Esophagus muscularis mucosa (tissue), 4 donors: ENCODE results near the gene TRIM52. TPM values are rescaled to one million over a fixed set of nuclear protein-coding genes. Genes with fewer than 3 reads are reported as not detected.

Experiments used
- DNase-seq: peaks from one replicate; pipeline ENCODE4 v3.0.0-alpha.2; 2017; ENCODE audit errors: extremely low spot score
- H3K27ac ChIP-seq, 4 donors: fragments of 200-600 bp; sonication (generic); replicated peaks in 1 of 4; 1 replicate in 3 of 4; 2 replicates in 1 of 4; pipeline ENCODE4 v1.5.1; 2016 to 2019; ENCODE audit warnings: mild to moderate bottlenecking in 1 of 4
- H3K27me3 ChIP-seq, 4 donors: fragments of 200-600 bp; sonication (generic); one replicate each; pipeline versions ENCODE4 v1.5.1 to v1.6.0; 2016 to 2019
- H3K36me3 ChIP-seq, 4 donors: fragments of 200-600 bp; sonication (generic); one replicate each; pipeline ENCODE4 v1.5.1; 2016 to 2019
- H3K4me1 ChIP-seq, 4 donors: fragments of 200-600 bp; sonication (generic); one replicate each; pipeline ENCODE4 v1.5.1; 2016 to 2019
- H3K4me3 ChIP-seq, 4 donors: fragments of 200-600 bp; sonication (generic); 1 replicate in 2 of 4; 2 replicates in 2 of 4; pipeline ENCODE4 v1.5.1; 2016 to 2019; ENCODE audit warnings: mild to moderate bottlenecking in 4 of 4, moderate library complexity in 1 of 4
- H3K9me3 ChIP-seq, 4 donors: fragments of 200-600 bp; sonication (generic); 1 replicate in 3 of 4; 2 replicates in 1 of 4; pipeline ENCODE4 v1.5.1; 2016 to 2019
- CTCF ChIP-seq, 3 experiments: fragments of 200-600 bp in 2 of 3; fragments of 450-650 bp in 1 of 3; sonication (generic) in 2 of 3; IDR thresholded peaks; one replicate each; pipeline ENCODE4 v1.5.1; 2017 to 2019; ENCODE audit warnings: antibody characterized with exemption in 3 of 3, mild to moderate bottlenecking in 2 of 3, moderate library complexity in 1 of 3
- EP300 ChIP-seq: sonication (generic); formaldehyde crosslinking; IDR thresholded peaks from one replicate; pipeline ENCODE4 v1.6.1; 2017; ENCODE audit warnings: antibody characterized with exemption
- POLR2A ChIP-seq: fragments of 450-650 bp; IDR thresholded peaks from one replicate; pipeline ENCODE4 v1.6.1; 2017; ENCODE audit warnings: antibody characterized with exemption, moderate library complexity, mild to moderate bottlenecking, low read depth
- POLR2AphosphoS5 ChIP-seq, 2 donors: sonication (generic); formaldehyde crosslinking; IDR thresholded peaks; one replicate each; pipeline ENCODE4 v1.6.1; 2017; ENCODE audit warnings: antibody characterized with exemption in 2 of 2
- WGBS: methylation state at CpG from one replicate; pipeline ENCODE4 v1.1.5; 2018; 5-methylcytosine and 5-hydroxymethylcytosine counted together
- intact Hi-C: fragments of 100-400 bp; cut with DNase I; formaldehyde crosslinking; loops from one replicate; pipeline ENCODE4 v1.15.1; 2023
- total RNA-seq, 4 donors: library from RNA; depleted of rRNA; stranded (reverse); fragments of >200 nt; gene quantifications; one replicate each; pipeline versions ENCODE4 v1.1.0 to v1.2.1, GENCODE V29; 2016

The TRIM52 gene
- total RNA-seq, 4 donors from 2014 or later = 10.3 to 21.9 (median 18.4) TPM

- no peaks in the 10 kb centered on the region for H3K27me3 ChIP-seq
- no peak for DNase-seq
- under 1% methylated on average over 18 of the region's 25 CpGs for WGBS
- H3K4me3 ChIP-seq = peak overlapping the region; percentile 73 to 81 (median 74)
- intact Hi-C loops = loop anchor here (2.0 kb wide), 1 partner anchor 18 kb away; no protein-coding TSS in a partner anchor
- peaks cover 43 to 83% (median 68%) of the 10 kb centered on the region in 4 donors for H3K4me1 ChIP-seq
- TF ChIP-seq POLR2A (no peak), CTCF (IDR thresholded peaks at IDR 0.05) (no peak), EP300 (no peak), POLR2AphosphoS5 (IDR thresholded peaks at IDR 0.05) (no peak)
- H3K9me3 ChIP-seq = no peaks in the 10 kb centered on the region
- peaks cover 29 to 43% (median 42%) of the 10 kb centered on the region in 4 donors for H3K36me3 ChIP-seq
- peak overlapping the region; percentile 92 to 97 (median 94) for H3K27ac ChIP-seq
Observed at GRCh38 chr5:181243018-181243563, 17.9 kb downstream of the TRIM52 start.

- H3K9me3 ChIP-seq = no peaks in the 10 kb centered on the region
- no peaks in the 10 kb centered on the region for H3K27me3 ChIP-seq
- TF ChIP-seq POLR2A = no peak
- TF ChIP-seq CTCF (IDR thresholded peaks at IDR 0.05) = no peak
- TF ChIP-seq POLR2AphosphoS5 (IDR thresholded peaks at IDR 0.05) = no peak
- no peak for TF ChIP-seq EP300
- intact Hi-C loops = loop anchor here (2.0 kb wide), 1 partner anchor 17 kb away; no protein-coding TSS in a partner anchor
- WGBS = 34% methylated on average over 6 of the region's 6 CpGs
- peak overlapping the region; percentile 73 to 81 (median 74) for H3K4me3 ChIP-seq
- DNase-seq = no peak
- peak overlapping the region; percentile 92 to 97 (median 94) for H3K27ac ChIP-seq
- peaks cover 40 to 54% (median 53%) of the 10 kb centered on the region in 4 donors for H3K36me3 ChIP-seq
- peaks cover 37 to 75% (median 58%) of the 10 kb centered on the region in 4 donors for H3K4me1 ChIP-seq
Observed at GRCh38 chr5:181242031-181242451, 18.9 kb downstream of the TRIM52 start.

- WGBS = 37% methylated on average over 6 of the region's 6 CpGs
- no peak overlapping the region for H3K4me3 ChIP-seq
- H3K27ac ChIP-seq = peak overlapping the region in 3 of 4 donors; percentile 92 to 97 (median 92)
- H3K4me1 ChIP-seq = peaks cover 37 to 73% (median 56%) of the 10 kb centered on the region in 4 donors
- intact Hi-C loops = no loop called here
- TF ChIP-seq POLR2AphosphoS5 (IDR thresholded peaks at IDR 0.05) (no peak), EP300 (no peak), CTCF (IDR thresholded peaks at IDR 0.05) (no peak), POLR2A (no peak)
- H3K9me3 ChIP-seq = no peaks in the 10 kb centered on the region
- peaks cover 45 to 59% (median 58%) of the 10 kb centered on the region in 4 donors for H3K36me3 ChIP-seq
- no peaks in the 10 kb centered on the region for H3K27me3 ChIP-seq
- DNase-seq = no peak
Observed at GRCh38 chr5:181241393-181241975, 19.5 kb downstream of the TRIM52 start.

- H3K27ac ChIP-seq = no peak overlapping the region
- H3K27me3 ChIP-seq = no peaks in the 10 kb centered on the region
- WGBS = 91% methylated on average over 9 of the region's 9 CpGs
- no peaks in the 10 kb centered on the region for H3K9me3 ChIP-seq
- H3K36me3 ChIP-seq = peaks cover 69 to 82% (median 81%) of the 10 kb centered on the region in 4 donors
- DNase-seq = no peak
- no peak overlapping the region for H3K4me3 ChIP-seq
- intact Hi-C loops = no loop called here
- TF ChIP-seq CTCF (IDR thresholded peaks at IDR 0.05) (no peak), EP300 (no peak), POLR2AphosphoS5 (IDR thresholded peaks at IDR 0.05) (no peak), POLR2A (no peak)
- peaks cover 23 to 54% (median 36%) of the 10 kb centered on the region in 4 donors for H3K4me1 ChIP-seq
Observed at GRCh38 chr5:181239062-181239663, 21.8 kb downstream of the TRIM52 start.
